Aorta (tissue), 5 donors: ENCODE data around the gene RGL3. TPM values are rescaled to one million over a fixed set of nuclear protein-coding genes. Genes with fewer than 3 reads are reported as not detected.
"Not testable (repeated sequence)": the region's sequence is repeated elsewhere in the genome, so short reads cannot be mapped to it uniquely, and the experiment has no call there.

Source experiments
- ATAC-seq: fragments of 200-7000 bp; cut with Tn5 transposase; one replicate; pipeline ENCODE4 v1.9.1; 2022; ENCODE audit warnings: moderate library complexity; ENCODE audit not compliant: low FRiP score
- DNase-seq, 2 donors: peaks; one replicate each; pipeline ENCODE4 v3.0.0-alpha.2; 2020
- H3K27ac ChIP-seq, 2 donors: one replicate each; pipeline ENCODE4 v1.5.1; 2013; ENCODE audit warnings: low read length in 2 of 2, mild to moderate bottlenecking in 2 of 2, moderate library complexity in 2 of 2, control low read depth in 1 of 2, inconsistent platforms in 1 of 2, low read depth in 1 of 2
- H3K27me3 ChIP-seq, 2 donors: one replicate each; pipeline ENCODE4 v1.6.1; 2013; ENCODE audit warnings: control low read depth in 1 of 2, low read length in 1 of 2, mild to moderate bottlenecking in 1 of 2, moderate library complexity in 1 of 2; ENCODE audit not compliant: insufficient read depth in 2 of 2, control insufficient read depth in 1 of 2
- H3K36me3 ChIP-seq, 2 donors: one replicate each; pipeline ENCODE4 v1.6.1; 2013; ENCODE audit warnings: control low read depth in 1 of 2, low read length in 1 of 2, mild to moderate bottlenecking in 1 of 2; ENCODE audit not compliant: insufficient read depth in 2 of 2, control insufficient read depth in 1 of 2
- H3K4me1 ChIP-seq, 2 donors: one replicate each; pipeline ENCODE4 v1.6.1; 2013; ENCODE audit warnings: low read length in 2 of 2, control low read depth in 1 of 2, mild to moderate bottlenecking in 1 of 2, moderate library complexity in 1 of 2; ENCODE audit not compliant: insufficient read depth in 2 of 2, control insufficient read depth in 1 of 2
- H3K4me3 ChIP-seq, 2 donors: one replicate each; pipeline ENCODE4 v1.5.1; 2013; ENCODE audit warnings: low read length in 2 of 2, control low read depth in 1 of 2, mild to moderate bottlenecking in 1 of 2
- H3K9me3 ChIP-seq: one replicate; pipeline ENCODE4 v1.6.1; 2013; ENCODE audit warnings: mild to moderate bottlenecking, low read length; ENCODE audit not compliant: control insufficient read depth
- WGBS, 2 donors: extraction: QIAGEN DNeasy Blood & Tissue Kit; methylation state at CpG; one replicate each; pipeline ENCODE4 v1.1.7; 2013; 5-methylcytosine and 5-hydroxymethylcytosine counted together
- intact Hi-C, 2 donors: fragments of 100-400 bp; cut with DNase I; formaldehyde crosslinking; loops; one replicate each; pipeline versions ENCODE4 v1.14.2 to v1.15.0; 2022
- long read RNA-seq, 2 donors: library from polyadenylated mRNA; unstranded; transcript quantifications; one replicate each; pipeline ENCODE4 v2.0.0, GENCODE V29; 2020 to 2021
- polyA plus RNA-seq, 2 donors: library from polyadenylated mRNA; stranded (reverse); fragments of 200-250 nt; gene quantifications; one replicate each; pipeline ENCODE4 v1.2.3, GENCODE V29; 2013
- total RNA-seq, 2 donors: library from RNA; stranded (reverse); fragmentation: NEBNext Ultra II Directional; extraction: Animal tissue kit (Norgen Biotek cat#: 25700); gene quantifications; one replicate each; pipeline ENCODE4 v1.2.1, GENCODE V29; 2021
- donor health status: healthy with polysubstance abuse.
- donor health status: Bipolar disorder and iron deficiency.
- donor health status: DM: no; HTN: no; CAD: no.
- donor health status: DM: no; HTN: no; CAD: no.
- donor health status: DM: yes; HTN: yes; CAD: no.

The RGL3 gene
- total RNA-seq, result 10 to 100 TPM; 30.2 to 51.6 TPM
- 10 to 100 TPM; 14.5 to 78.5 TPM for polyA plus RNA-seq
- long read RNA-seq, donor 1, transcript RGL3-201 (19 exons, 2,542 nt), result major isoform, 5 of 21 reads
- long read RNA-seq, donor 1, partial matches to known transcripts, result 8 of 21 reads
- long read RNA-seq, donor 1, other reads (novel, unspliced or antisense), result 8 of 21 reads
- long read RNA-seq, donor 2, partial matches to known transcripts, result 1 of 8 reads
- long read RNA-seq, donor 2, other reads (novel, unspliced or antisense), result 7 of 8 reads

GRCh38 chr19:11418549-11419506 is at the start of gene RGL3:
RGL3 (minus strand) TSS chr19:11419314; CDS start chr19:11419278, 36 bp downstream.
- no peaks in the 10 kb centered on the region for H3K9me3 ChIP-seq
- WGBS, 2 donors, result 2% methylated on average over 70 to 72 of the region's 72 CpGs
- no peak within 1 kb of the TSS for H3K27ac ChIP-seq
- intact Hi-C loops, result loop anchor here in 1 of 2 donors (5.0 kb wide), 1 partner anchor 37 kb away; the partner anchor contains the start of gene EPOR
- no peaks in the 10 kb centered on the region for H3K27me3 ChIP-seq
- ATAC-seq (peak; percentile 75), DNase-seq (peak; percentile 78 to 91)
- H3K36me3 ChIP-seq, result no peaks in the 10 kb centered on the region
- H3K4me3 ChIP-seq, result peak within 1 kb of the TSS; percentile 31 to 58
- no peaks in the 10 kb centered on the region for H3K4me1 ChIP-seq

GRCh38 chr19:11468266-11468845 is 49.2 kb upstream of the RGL3 start:
- H3K4me3 ChIP-seq, H3K4me1 ChIP-seq, H3K27ac ChIP-seq, ATAC-seq, H3K9me3 ChIP-seq, H3K36me3 ChIP-seq, intact Hi-C loops, DNase-seq, H3K27me3 ChIP-seq: not testable (repeated sequence)
- 55% methylated on average over 8 of the region's 8 CpGs for WGBS, 2 donors

- Histone ChIP-seq H3K4me3 (no peak overlapping the region), H3K9me3 (no peaks in the 10 kb centered on the region), H3K27me3 (no peaks in the 10 kb centered on the region), H3K27ac (no peak overlapping the region), H3K4me1 (no peaks in the 10 kb centered on the region), H3K36me3 (no peaks in the 10 kb centered on the region)
- DNase-seq, result no peak
- intact Hi-C loops, result no loop called here
- no peak for ATAC-seq
- 28 to 32% methylated on average over 8 of the region's 8 CpGs for WGBS, 2 donors
Measured at GRCh38 chr19:11465600-11465999, 46.5 kb upstream of the RGL3 start.

GRCh38 chr19:11464333-11465265 is 45.5 kb upstream of the RGL3 start:
- intact Hi-C loops, result no loop called here
- DNase-seq, result no peak
- no peaks in the 10 kb centered on the region for H3K36me3 ChIP-seq
- no peak overlapping the region for H3K27ac ChIP-seq
- no peaks in the 10 kb centered on the region for H3K4me1 ChIP-seq
- H3K27me3 ChIP-seq, result no peaks in the 10 kb centered on the region
- no peak overlapping the region for H3K4me3 ChIP-seq
- no peak for ATAC-seq
- 81 to 83% methylated on average over 11 of the region's 11 CpGs for WGBS, 2 donors
- H3K9me3 ChIP-seq, result no peaks in the 10 kb centered on the region

- WGBS, 2 donors, result 77 to 78% methylated on average over 12 of the region's 12 CpGs
- no peak overlapping the region for H3K4me3 ChIP-seq
- intact Hi-C loops, result no loop called here
Measured at GRCh38 chr19:11463391-11463790, 44.3 kb upstream of the RGL3 start.

GRCh38 chr19:11461453-11461852 is 42.3 kb upstream of the RGL3 start:
- WGBS, 2 donors, result 71 to 72% methylated on average over 2 of the region's 2 CpGs
- DNase-seq, result no peak
- no peaks in the 10 kb centered on the region for H3K9me3 ChIP-seq

More at GRCh38 chr19:11463391-11463790, 44.3 kb upstream of the RGL3 start:
- H3K36me3 ChIP-seq, result no peaks in the 10 kb centered on the region
- H3K27ac ChIP-seq, result no peak overlapping the region
- H3K9me3 ChIP-seq, result no peaks in the 10 kb centered on the region
- ATAC-seq, result no peak
- DNase-seq, result no peak
- no peaks in the 10 kb centered on the region for H3K27me3 ChIP-seq
- H3K4me1 ChIP-seq, result no peaks in the 10 kb centered on the region

GRCh38 chr19:11460207-11460606 is 41.1 kb upstream of the RGL3 start:
- DNase-seq (no peak), ATAC-seq (no peak)
- Histone ChIP-seq H3K27ac (no peak overlapping the region), H3K4me3 (no peak overlapping the region), H3K36me3 (no peaks in the 10 kb centered on the region), H3K4me1 (no peaks in the 10 kb centered on the region), H3K27me3 (no peaks in the 10 kb centered on the region), H3K9me3 (no peaks in the 10 kb centered on the region)
- WGBS, 2 donors, result 51 to 57% methylated on average over 4 of the region's 4 CpGs
- intact Hi-C loops, result no loop called here

More at GRCh38 chr19:11461453-11461852, 42.3 kb upstream of the RGL3 start:
- H3K27me3 ChIP-seq, result no peaks in the 10 kb centered on the region
- no peak for ATAC-seq
- intact Hi-C loops, result no loop called here
- no peak overlapping the region for H3K27ac ChIP-seq
- no peaks in the 10 kb centered on the region for H3K36me3 ChIP-seq
- H3K4me3 ChIP-seq, result no peak overlapping the region
- H3K4me1 ChIP-seq, result no peaks in the 10 kb centered on the region

GRCh38 chr19:11458912-11459311 is 39.8 kb upstream of the RGL3 start:
- H3K9me3 ChIP-seq, H3K4me1 ChIP-seq, ATAC-seq, intact Hi-C loops, DNase-seq, H3K27me3 ChIP-seq, H3K4me3 ChIP-seq, H3K27ac ChIP-seq, H3K36me3 ChIP-seq: not testable (repeated sequence)
- WGBS, 2 donors, result 83 to 85% methylated on average over 11 of the region's 11 CpGs
